GM19438 (cell line): Measurements from ENCODE around the gene DLG5.

Source experiments
- ATAC-seq: cut with Tn5 transposase; IDR thresholded peaks from one replicate; pipeline ENCODE4 v1.9.1; 2021; ENCODE audit warnings: low read depth; ENCODE audit not compliant: unreplicated experiment

DLG5 gene

DNA sequence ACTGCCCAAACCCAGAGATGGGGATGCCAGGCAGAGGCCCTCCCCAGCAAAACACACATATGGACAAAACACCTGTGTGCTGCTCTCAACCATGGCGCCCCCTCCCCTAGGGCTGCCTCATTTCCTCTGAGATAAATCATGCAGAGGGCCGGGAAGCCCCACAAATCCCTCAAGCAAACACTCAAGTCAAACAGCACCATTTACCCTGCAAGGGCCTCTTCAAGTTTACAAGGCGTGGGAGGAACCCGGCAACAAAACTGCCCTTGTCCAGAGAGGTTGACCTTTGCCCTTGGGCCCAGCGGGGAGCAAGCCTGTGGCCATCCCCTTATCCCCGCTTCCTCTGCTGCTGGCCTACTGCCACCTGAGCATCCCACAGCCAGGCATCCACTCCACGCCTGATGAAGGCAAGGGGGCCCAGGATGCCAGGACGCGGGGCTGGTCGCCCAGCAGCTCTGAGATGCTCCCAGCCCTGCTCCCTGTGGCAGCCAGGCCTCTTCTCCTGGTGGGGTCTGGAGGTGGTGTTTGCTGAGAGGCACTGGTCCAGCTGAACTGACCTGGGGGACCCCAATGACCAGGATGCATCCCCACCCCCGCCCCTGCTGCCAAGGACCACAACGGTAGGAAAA lies 77.4 kb downstream of the DLG5 start:
- ATAC-seq = no peak

DNA sequence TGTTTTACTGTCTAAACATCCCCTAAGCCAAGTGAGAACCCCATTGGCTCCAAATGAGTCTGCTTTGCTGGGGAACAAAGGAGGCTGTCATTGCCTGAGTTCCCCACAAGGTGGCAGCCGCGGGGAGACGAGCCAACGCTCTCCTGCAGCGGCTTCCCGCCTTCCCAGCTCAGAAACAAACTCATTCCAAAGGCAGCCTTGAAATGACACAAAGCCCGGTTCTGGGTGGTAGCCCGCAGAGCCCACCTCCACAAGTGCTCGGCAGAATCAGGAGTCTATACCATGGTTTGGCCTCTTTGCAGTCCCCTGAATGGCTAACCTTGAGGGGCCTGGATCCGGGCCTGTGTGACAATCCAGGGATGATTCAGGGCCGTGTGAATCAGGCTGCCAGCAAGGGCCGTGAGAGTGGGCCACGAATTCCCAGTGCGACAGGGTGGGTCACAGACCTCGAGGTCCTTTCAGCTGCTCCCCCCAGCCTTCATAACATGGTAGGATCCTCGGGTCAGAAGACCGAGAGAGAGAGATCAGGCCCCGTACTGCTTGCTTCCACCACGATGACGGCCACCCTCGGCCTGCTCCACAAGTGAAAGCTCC lies 79.7 kb downstream of the DLG5 start:
- peak; percentile 64 for ATAC-seq

DNA sequence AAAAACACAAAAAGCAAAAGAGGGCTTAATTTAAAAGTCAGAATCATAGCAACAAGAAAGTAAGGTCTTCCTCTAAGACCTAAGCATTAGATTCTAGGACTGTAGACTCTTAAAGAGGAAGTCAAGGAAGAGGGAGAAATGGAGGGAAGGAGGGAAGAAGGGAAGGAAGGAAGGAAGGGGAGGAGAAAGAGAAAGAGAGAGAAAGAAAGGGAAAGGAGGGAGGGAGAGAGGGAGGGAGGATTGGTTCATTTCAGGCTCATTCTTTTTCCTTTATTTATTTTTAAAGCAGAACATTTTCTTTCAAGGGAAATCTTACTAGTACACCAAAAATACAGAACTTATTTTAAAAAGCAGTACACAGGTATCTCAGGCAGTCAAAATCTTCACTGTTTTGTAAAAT lies 81.1 kb downstream of the DLG5 start:
- ATAC-seq = no peak

DNA sequence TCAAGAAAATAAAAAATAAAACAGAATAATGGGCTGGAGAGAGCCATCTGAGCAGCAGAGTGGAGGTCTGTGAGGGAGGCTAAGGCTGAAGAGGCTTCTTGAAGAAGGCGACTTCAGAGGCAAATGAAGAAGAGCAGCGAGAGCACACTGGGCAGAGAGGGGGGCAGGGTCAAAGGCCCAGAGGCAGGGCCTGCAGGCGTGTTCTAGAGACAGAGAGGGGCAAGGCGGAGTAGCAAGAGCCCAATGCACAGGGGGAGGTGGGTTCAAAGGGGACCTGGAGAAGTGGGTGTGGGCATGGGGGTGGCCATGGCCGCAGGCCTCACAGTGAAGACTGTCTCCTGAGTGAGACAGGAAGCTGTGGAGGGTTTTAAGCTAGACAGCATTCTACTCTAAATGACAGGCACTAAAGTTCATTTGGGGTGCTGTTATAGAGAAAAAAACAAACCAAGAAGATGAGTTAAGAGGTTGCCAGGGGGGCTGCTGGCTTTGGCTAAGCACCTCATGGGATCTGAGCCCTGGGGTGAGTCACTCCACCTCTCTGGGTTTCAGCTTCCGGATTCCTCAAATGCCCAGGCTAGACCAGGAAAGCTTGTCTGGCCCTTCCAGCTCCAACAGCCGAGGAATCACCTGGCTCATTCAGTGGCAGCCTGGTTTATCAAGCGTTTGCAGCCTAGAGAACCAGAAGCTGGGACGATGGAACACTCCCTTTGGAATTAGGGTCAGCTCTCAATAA lies 81.7 kb downstream of the DLG5 start:
- ATAC-seq = no peak

DNA sequence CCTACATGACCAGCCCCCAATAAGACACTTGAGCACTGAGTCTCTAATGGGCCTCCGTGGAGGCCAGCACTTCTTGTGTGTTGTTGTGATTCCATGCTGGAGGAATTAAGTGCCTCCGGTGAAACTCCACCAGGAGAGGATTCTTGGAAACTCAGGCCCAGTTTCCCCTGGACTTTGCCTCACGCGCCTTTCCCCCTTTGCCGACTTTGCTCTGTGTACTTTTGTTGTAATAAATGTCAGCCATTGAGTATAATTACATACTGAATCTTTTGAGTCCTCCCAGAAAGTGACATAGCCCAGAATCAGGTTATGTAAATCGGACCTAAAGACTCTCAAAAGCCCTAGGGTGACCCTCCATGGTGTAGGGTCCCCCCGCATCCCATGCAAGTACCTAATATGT lies 82.4 kb downstream of the DLG5 start:
- no peak for ATAC-seq

DNA sequence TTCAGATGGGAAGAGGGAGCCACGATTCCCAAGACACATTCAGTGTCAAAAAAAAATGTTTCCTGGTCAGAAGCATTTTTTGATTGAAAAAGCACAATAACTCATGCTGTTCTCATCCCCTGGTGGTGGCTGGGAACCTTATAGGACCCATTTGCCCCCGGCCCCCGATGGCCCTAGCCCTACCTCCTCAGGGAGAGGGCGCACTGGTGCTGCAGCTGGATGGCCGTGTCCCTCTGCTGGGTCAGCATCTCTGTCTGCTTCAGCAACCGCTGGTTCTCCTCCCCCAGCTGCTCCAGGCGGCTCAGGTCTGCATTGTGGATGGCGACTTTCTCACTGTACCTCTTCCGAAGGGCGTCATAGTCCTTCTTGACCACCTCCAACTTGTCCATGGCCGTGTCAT lies 83.3 kb downstream of the DLG5 start:
- ATAC-seq = no peak

DNA sequence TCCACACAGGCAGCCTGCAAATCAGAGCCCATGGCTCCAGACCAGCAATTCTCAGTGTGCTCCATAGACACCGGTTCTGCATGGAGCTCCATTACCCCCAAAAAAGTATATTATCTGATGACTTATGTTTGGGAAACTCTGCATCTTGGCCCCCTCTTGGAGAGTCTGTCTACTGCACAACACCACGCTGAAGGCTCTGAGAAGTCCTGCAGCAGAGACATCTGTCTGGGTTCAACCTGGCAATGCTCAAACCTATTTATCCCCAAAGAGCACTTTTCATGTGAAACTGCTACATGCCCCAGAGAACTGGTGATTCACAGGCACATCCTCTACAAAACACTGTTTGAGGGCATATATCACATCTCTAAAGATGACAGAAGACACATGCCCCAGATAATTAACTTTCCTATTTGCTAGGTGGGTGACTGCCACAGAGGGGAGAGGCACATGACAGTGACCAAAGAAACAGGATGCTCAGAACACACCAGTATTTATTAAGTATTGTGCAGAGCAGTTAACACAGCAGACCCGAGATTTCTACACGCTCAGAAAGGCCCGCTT lies 83.8 kb downstream of the DLG5 start:
- no peak for ATAC-seq

DNA sequence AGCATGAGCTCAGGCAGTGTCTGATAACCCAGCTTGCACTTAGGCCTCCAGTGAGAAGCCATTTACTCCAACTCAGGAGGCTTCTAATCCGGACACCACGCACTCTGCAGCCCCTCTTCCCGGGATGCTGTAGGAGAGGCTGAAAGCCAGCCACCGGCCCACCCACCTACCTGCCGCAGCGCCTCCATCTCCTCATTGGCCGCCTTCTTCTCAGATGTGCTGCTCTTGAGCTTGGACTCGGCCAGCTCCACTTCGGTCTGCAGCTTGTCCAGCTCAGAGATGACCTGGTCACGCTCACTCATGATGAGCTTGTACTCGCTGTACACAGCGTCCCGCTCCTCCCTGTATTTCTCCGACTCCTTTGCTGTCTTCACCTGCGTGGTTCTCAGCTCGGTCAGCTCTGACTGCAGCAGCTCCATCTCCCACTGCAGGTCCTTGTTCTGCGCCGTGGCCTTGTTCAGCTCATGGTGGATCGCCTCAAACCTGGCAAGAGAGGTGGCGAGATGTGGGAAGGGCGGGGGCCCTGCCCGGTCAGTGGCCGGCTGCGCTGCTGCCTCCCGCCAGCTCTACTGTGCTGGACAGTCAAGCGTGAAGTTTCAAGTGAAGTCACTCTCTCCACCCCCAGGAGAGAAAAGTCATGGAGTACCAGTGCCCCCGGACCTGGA lies 84.7 kb downstream of the DLG5 start:
- no peak for ATAC-seq

DNA sequence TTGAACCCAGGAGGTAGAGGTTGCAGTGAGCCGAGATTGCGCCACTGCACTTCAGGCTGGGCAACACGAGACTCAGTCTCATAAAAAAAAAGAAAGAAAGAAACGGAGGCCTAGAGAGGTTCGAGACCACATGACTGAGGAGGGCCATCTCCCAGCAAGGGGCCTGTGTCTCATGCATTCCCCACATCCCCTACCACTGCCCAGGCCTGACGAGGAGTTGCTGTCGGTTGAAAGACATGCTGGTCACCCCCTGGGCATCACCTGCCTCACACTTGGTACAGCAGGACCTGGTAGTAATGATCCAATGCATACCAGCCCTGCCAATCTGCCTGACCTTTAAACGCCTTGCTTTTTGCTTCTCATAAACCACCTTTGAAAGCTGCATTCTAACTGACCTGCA lies 85.9 kb downstream of the DLG5 start:
- ATAC-seq = no peak

DNA sequence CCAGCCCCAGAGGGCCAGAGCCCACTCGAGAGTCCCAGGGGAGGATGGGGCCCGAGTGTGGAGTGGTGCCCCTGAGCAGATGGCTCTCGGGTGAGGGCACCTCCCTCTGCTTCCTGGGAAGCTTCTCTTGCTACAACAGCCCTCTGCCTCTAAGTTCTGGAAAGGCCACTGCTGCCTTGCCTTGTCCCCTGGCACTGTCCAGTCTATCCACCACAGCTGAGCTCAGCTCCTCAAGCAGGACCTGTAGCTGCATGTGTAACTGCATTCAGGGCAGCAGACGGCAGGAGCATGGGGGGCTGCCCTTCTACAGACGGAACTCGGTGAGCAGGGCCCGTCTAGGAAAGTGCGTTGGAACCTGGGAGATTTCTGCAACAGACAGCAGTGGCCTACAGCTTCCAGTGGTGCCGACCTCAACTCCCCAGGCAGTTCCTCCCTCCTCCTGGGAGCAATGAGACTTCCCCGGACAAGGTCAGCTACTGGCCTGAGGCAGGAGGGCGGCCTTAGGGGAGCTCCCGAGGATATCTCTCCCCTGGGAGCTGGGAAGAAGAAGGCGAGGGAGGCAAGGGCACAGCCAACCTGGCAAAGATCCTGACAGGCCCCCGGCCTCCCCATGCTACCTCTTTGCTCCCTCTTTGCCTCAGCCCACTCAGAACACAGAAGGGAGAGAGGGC lies 88.5 kb downstream of the DLG5 start:
- ATAC-seq = no peak

DNA sequence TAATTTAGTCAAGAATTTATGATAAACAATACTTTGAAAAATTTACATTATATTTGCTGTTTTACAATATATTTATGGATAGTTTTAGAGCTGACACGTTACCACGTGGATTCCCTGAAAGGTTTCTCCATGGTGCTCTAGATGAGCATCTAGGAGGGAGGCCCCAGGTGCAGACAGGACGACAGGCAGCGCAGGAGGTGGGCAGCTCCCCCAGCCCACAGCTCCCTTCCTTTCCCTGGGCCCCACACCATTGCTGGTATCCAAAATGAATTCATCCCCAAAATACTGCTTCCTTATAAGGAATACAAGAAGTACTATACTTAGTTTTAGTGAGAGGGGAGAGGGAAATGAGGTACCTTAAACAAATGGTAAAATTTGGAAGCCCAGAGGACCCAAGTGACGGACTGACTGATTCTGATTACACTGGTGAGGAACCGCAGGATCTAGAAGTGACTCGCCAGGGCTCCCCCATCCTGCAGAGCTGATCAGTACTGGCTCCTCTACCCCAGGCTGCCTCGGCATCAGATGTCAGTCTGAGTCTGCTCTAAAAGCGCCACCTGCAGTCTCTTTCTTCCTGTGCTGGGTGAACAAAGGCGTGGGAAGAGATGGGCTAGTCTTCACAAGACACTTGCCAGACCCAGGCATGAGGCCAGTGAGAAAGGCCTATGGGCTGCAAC lies 89.2 kb downstream of the DLG5 start:
- peak; percentile 94 for ATAC-seq

DNA sequence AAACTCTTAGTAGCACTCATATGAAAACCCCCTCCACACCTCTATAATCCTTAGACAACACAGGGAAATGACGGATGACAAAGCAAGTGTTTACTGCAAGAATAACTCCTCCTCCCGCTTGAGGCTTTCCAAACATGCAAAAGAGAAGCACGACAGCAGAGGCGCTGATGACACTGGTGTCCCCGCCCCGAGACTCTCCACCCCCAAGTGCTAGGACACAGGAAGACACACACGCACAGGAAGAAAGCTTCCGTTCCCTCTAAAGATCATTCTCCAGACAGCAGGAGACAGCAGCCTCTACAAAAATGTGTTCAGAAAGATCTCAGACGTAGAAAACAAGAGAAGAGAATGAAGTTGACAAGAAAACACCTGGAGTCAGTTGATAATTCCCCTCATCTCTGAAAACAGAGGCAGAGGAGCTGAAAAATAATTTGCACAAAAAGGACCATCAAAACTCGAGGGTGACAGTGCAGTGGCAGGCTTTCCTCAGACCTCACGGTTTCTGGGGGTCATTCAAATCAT lies 90.2 kb downstream of the DLG5 start:
- ATAC-seq = no peak

DNA sequence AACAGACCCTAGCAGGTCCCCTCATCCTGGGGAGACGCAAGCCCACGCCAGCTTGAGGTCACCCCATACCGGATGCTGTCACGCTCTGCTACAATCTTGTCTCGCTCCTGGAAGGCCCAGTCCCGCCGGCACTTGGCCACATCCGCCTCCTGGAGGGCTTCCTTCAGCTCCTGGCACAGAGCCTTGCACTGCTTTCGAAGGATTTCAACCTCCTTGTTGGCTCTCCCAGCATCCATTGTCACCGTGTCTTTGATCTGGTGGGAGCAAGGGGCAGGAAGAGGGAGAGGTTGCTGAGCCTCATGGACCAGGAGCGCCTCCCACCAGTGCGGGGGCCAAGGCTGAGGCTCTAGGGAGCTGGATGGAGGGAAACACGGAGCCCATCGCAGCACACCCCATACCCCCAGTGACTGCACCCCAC lies 90.9 kb downstream of the DLG5 start:
- no peak for ATAC-seq

DNA sequence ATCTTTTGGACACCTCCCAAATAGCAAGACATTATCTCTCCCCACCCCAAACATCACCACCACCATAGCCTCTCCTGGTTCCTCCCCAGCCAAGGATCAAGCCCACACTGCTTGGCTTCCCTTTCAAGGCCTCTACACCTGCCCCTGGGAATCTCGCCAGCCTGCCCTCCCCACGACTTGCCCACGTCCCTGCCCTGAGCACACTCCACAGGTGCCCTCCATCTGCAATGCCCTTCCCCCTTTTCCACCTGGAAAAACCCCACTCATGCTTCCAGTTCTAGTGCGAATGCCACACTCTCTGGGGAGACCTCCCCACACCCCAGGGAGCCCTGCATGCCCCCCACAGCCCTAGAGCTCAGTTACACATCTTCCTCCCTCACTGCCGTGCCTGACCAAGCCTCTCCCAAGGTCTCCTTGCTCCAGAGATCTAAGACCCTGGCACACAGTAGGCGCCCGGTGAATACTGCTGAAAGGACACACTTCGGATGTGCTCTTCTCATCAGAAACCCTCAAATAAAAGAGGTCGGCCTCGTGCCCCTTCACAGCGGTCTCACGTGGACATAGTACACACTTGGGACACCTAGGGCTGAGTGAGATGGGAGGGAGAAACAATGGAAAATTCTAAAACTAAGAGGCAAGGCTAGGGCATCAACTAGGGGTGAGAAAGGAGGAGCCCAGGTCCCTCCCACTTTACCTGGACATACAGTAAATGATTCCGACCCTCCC lies 91.4 kb downstream of the DLG5 start:
- ATAC-seq = no peak

DNA sequence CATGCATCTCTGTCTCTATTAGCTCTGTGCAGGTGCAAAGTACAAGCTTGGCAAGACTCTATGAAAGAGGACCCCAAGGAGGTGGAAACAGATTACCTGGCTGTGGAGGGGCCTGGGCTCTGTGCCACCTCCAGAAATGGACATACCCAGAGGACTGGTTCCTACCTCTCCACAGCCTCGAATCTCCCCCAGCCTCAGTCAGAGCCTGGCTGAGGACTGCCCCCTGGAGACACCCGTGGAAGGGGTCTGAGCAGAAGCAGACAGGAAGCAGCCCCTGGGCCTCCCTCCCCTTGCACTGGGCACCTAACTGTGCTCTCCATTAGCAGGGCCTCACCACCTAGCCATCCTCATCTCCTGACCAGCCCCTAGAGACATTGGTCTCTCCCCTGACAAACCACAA lies 92.0 kb downstream of the DLG5 start:
- ATAC-seq = no peak

DNA sequence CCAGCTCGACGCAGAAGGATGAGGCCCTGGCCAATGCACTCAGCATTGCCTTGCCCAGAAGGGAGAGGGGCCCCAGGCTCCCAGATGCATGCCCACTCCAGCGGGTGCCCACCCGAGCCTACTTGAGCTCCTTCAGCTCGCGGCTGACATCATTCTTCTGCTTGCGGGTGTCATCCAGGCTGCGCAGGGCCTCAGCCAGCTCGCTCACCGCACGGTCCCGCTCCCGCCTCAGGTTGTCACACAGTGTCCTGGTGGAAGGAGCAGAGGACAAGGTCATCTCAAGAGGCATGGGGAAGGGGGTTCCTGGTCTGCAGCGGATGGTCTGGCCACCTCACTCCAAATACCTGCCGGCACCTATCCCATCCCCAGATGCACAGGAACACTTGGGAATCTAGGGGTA lies 92.8 kb downstream of the DLG5 start:
- no peak for ATAC-seq

DNA sequence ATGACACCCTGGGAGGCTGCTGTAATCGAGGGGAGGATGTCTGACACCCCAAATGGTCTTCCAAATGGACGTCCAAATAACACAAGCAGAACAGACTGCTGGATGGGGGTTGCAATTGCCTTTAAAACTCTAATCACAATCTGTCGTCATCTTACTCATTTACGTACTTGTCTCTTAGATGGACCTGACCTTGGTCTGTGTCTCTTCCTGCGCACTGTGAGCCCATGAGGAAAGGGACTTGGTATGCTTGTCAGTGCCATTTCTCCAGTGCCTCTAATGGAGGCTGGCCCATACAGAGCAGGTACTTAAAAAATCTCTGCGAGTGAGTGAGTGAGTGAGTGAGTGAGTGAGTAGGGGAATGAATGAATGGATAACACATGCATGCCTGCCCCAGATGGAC lies 93.3 kb downstream of the DLG5 start:
- no peak for ATAC-seq

DNA sequence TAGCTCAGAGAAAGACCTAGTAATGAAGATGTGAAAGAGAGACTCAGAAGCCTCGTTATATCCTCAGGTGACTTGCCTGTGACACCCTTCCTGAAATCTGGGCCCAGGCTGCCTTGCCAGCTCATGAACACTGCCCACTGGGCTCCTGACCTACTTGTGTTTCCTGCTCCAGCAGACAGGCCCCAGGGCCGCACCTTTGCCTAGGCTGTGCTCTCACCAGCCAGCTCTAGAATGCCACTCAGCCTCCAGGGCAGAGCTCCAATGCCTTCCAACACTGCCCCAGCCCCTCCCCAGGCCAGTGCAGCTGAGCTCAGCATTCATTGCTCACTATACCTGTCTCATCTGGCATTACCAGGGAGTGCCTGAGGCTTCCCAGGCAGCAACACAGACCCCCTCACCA lies 94.3 kb downstream of the DLG5 start:
- ATAC-seq = no peak

DNA sequence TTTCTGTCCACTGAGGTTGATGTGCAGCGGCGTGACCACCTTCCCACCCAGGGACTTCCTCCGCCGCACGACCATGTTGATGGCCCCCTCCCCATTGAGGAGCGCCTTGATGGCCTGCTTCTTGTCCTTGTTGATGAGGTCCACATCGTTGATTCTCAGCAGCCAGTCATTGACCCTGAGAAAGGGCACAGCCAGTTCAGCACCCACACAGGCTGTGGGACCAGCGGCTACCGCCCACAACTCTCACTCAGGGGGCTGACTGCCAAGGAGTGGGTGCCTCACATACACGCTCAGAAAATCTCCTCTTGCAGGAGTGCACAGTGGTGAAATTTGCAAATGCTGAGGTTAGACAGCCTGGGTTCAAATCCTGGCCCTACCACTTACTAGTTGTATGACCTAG lies 97.2 kb downstream of the DLG5 start:
- ATAC-seq = no peak
